Activated T-helper 1 cell treated with anti-CD3 and anti-CD28 coated beads, Interleukin-2, amount 50 U/mL, for 16 hours (primary cell): ENCODE data around the gene C1R.

Experiments used
- DNase-seq, 2 donors: peaks; one replicate each; pipeline ENCODE4 v3.0.0-alpha.2; 2020; ENCODE audit warnings: low read depth in 1 of 2, low spot score in 1 of 2

C1R gene

GRCh38 chr12:7092229-7092985, at the start of gene C1R:
Gene C1R (minus strand): TSS chr12:7092445. CDS start chr12:7092388, 57 bp downstream.
- peak; percentile 38 to 45 for DNase-seq

- no peak for DNase-seq
These were observed 49.2 kb upstream of the C1R start for GRCh38 chr12:7141351-7142005.

- DNase-seq, result no peak
These were observed 47.0 kb upstream of the C1R start for GRCh38 chr12:7139200-7139599.

- DNase-seq, result no peak
These were observed 45.7 kb upstream of the C1R start for GRCh38 chr12:7137908-7138307.

GRCh38 chr12:7136676-7137075, 44.4 kb upstream of the C1R start:
- no peak for DNase-seq

- DNase-seq, result no peak
These were observed 43.8 kb upstream of the C1R start for GRCh38 chr12:7136071-7136470.

- DNase-seq, result no peak
These were observed 42.3 kb upstream of the C1R start for GRCh38 chr12:7134396-7135166.

GRCh38 chr12:7131502-7131866, 39.2 kb upstream of the C1R start:
- DNase-seq, result no peak

- peak in 1 of 2 donors; percentile 22 for DNase-seq
These were observed 38.7 kb upstream of the C1R start for GRCh38 chr12:7130701-7131501.

- DNase-seq, result peak; percentile 72 to 78
These were observed 37.8 kb upstream of the C1R start, which contains the start of gene CLSTN3 for GRCh38 chr12:7129872-7130691. Gene CLSTN3 (plus strand): TSS chr12:7130371. CDS start chr12:7130649, 278 bp downstream.

- DNase-seq, result no peak
These were observed 37.1 kb upstream of the C1R start for GRCh38 chr12:7129287-7129871.

GRCh38 chr12:7128681-7129286, 36.5 kb upstream of the C1R start, which contains the start of gene RBP5:
Gene RBP5 (minus strand): TSS chr12:7128889. CDS start chr12:7128775, 114 bp downstream.
- DNase-seq, result no peak

- no peak for DNase-seq
These were observed 35.8 kb upstream of the C1R start for GRCh38 chr12:7127916-7128626.

GRCh38 chr12:7125632-7126227, 33.5 kb upstream of the C1R start:
- DNase-seq, result no peak

GRCh38 chr12:7123806-7124522, 31.7 kb upstream of the C1R start:
- DNase-seq, result no peak

GRCh38 chr12:7122811-7123769, 30.8 kb upstream of the C1R start:
- DNase-seq, result no peak
